ENCODE results near the gene LARGE1. TPM values are rescaled to one million over a fixed set of nuclear protein-coding genes. Genes with fewer than 3 reads are reported as not detected.

The LARGE1 gene
- total and polyA plus RNA-seq, 2 donors (not counting 1 experiment from before 2014, with no cell fraction given) = 14.1 to 19.2 TPM

DNA sequence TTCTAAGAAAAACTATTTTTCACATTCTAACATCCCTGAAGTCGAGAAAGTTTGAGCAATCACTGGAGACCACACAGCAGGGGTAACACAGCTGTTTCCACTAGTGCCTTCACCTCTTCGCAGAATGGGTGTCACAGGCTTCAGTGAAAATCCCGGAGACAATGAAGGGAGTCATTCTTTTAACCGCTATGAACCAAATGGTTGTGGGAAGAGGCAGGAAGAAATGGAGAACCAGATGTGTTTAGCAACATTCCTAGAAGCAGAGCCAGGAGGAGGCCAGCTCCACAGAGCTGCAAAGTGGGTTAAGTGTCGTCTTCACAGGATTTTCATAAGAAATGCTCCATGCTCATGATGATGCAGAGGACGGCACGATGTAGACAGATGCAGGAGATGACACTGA is 221.1 kb downstream of the LARGE1 start:
- no peak overlapping the region for H3K9ac ChIP-seq (ENCODE audit: insufficient read depth, low read length)
- H3K4me1 ChIP-seq (ENCODE audit: control insufficient read depth, extremely low read depth, insufficient read depth, low read length) = no peaks in the 10 kb centered on the region
- DNase-seq (ENCODE audit: low read depth in 2 of 2) = peak in 1 of 2 donors; percentile 8
- no peak overlapping the region for H2AFZ ChIP-seq (ENCODE audit: low read length)
- H3K36me3 ChIP-seq (ENCODE audit: control insufficient read depth, insufficient read depth, low read length) = no peaks in the 10 kb centered on the region
- H3K79me2 ChIP-seq (ENCODE audit: control insufficient read depth, insufficient read depth, low read length) = no peaks in the 10 kb centered on the region
- no peaks in the 10 kb centered on the region for H4K20me1 ChIP-seq (ENCODE audit: control insufficient read depth, extremely low read depth, insufficient read depth, low read length)
- H3K27me3 ChIP-seq (ENCODE audit: control insufficient read depth, insufficient read depth, low read length) = no peaks in the 10 kb centered on the region
- no peak overlapping the region for H3K27ac ChIP-seq (ENCODE audit: insufficient read depth, low read length)
- no peaks in the 10 kb centered on the region for H3K9me3 ChIP-seq (ENCODE audit: control insufficient read depth, insufficient read depth, low read depth, low read length)
- H3K4me3 ChIP-seq (replicated peaks in 1 of 4; ENCODE audit: control extremely low read depth in 1 of 4, insufficient read depth in 1 of 4, low read depth in 3 of 4, low read length in 4 of 4) = no peak overlapping the region
- H3K4me2 ChIP-seq (ENCODE audit: extremely low read depth, insufficient read depth, low read length) = no peak overlapping the region
- TF ChIP-seq EZH2 (IDR thresholded peaks at IDR 0.05; ENCODE audit: low read length, missing control alignments) = no peak
- TF ChIP-seq, protein P1, sequence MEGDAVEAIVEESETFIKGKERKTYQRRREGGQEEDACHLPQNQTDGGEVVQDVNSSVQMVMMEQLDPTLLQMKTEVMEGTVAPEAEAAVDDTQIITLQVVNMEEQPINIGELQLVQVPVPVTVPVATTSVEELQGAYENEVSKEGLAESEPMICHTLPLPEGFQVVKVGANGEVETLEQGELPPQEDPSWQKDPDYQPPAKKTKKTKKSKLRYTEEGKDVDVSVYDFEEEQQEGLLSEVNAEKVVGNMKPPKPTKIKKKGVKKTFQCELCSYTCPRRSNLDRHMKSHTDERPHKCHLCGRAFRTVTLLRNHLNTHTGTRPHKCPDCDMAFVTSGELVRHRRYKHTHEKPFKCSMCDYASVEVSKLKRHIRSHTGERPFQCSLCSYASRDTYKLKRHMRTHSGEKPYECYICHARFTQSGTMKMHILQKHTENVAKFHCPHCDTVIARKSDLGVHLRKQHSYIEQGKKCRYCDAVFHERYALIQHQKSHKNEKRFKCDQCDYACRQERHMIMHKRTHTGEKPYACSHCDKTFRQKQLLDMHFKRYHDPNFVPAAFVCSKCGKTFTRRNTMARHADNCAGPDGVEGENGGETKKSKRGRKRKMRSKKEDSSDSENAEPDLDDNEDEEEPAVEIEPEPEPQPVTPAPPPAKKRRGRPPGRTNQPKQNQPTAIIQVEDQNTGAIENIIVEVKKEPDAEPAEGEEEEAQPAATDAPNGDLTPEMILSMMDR (conservative IDR thresholded peaks at IDR 0.05 in 1 of 2, IDR thresholded peaks at IDR 0.05 in 1 of 2; ENCODE audit: low read depth in 1 of 2, low read length in 2 of 2) = no peak

DNA sequence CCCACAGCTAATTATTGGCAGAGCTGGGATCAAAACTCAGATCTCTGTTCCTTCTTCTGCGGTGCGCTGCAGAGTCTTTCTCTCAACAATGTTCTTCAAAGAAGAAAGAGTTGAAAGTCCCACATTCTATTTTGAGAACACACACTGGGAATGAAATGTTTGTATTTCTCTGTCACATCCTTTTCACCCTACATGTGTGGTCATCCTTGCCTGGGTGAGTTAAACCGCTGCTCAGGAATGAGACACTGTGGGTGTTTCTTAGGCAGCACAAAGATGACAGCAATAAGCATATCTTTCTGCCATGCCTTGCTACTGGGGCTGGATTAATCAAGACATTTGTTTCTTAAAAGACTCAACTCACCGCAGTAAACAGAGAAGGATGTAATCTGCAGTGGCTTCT is 222.6 kb downstream of the LARGE1 start:
- no peaks in the 10 kb centered on the region for H3K36me3 ChIP-seq (ENCODE audit: control insufficient read depth, insufficient read depth, low read length)
- no peak overlapping the region for H3K4me2 ChIP-seq (ENCODE audit: extremely low read depth, insufficient read depth, low read length)
- H2AFZ ChIP-seq (ENCODE audit: low read length) = no peak overlapping the region
- H3K9me3 ChIP-seq (ENCODE audit: control insufficient read depth, insufficient read depth, low read depth, low read length) = no peaks in the 10 kb centered on the region
- H3K4me3 ChIP-seq (replicated peaks in 1 of 4; ENCODE audit: control extremely low read depth in 1 of 4, insufficient read depth in 1 of 4, low read depth in 3 of 4, low read length in 4 of 4) = no peak overlapping the region
- no peak for TF ChIP-seq EZH2 (IDR thresholded peaks at IDR 0.05; ENCODE audit: low read length, missing control alignments)
- TF ChIP-seq, protein P1 (conservative IDR thresholded peaks at IDR 0.05 in 1 of 2, IDR thresholded peaks at IDR 0.05 in 1 of 2; ENCODE audit: low read depth in 1 of 2, low read length in 2 of 2) = no peak
- DNase-seq (ENCODE audit: low read depth in 2 of 2) = peak in 1 of 2 donors; percentile 54
- H3K79me2 ChIP-seq (ENCODE audit: control insufficient read depth, insufficient read depth, low read length) = no peaks in the 10 kb centered on the region
- H3K4me1 ChIP-seq (ENCODE audit: control insufficient read depth, extremely low read depth, insufficient read depth, low read length) = no peaks in the 10 kb centered on the region
- no peaks in the 10 kb centered on the region for H3K27me3 ChIP-seq (ENCODE audit: control insufficient read depth, insufficient read depth, low read length)
- no peak overlapping the region for H3K27ac ChIP-seq (ENCODE audit: insufficient read depth, low read length)
- H4K20me1 ChIP-seq (ENCODE audit: control insufficient read depth, extremely low read depth, insufficient read depth, low read length) = no peaks in the 10 kb centered on the region
- H3K9ac ChIP-seq (ENCODE audit: insufficient read depth, low read length) = no peak overlapping the region

DNA sequence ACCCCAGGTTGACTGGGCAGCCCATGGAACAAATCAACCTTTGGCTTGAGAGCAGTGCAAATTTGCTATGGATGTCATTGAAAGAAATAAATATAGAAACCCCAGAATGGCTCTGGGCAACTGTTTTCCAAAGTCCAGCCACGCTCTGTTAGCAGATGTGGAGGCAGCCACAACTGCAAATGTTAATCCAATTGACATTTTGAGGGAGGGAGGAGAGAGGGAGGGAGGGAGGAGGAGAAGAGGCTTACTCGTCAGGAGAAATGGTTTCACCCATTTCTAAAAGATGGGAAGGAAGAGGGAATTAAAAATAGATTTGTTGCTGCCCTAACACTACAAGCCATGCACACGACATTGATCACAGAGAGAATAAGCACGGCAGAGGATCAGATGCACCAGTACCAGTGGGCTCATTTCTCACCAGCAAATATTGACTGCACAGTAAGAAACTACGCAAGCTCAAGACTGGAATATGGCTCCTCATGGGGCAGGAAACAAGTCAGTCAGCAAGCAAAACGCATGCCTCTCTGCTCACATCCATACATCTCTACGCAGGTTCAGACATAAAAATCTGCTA is 229.1 kb downstream of the LARGE1 start:
- no peak for TF ChIP-seq EZH2 (IDR thresholded peaks at IDR 0.05; ENCODE audit: low read length, missing control alignments)
- TF ChIP-seq, protein P1 (conservative IDR thresholded peaks at IDR 0.05 in 1 of 2, IDR thresholded peaks at IDR 0.05 in 1 of 2; ENCODE audit: low read depth in 1 of 2, low read length in 2 of 2) = no peak
- no peak overlapping the region for H3K9ac ChIP-seq (ENCODE audit: insufficient read depth, low read length)
- no peaks in the 10 kb centered on the region for H3K9me3 ChIP-seq (ENCODE audit: control insufficient read depth, insufficient read depth, low read depth, low read length)

More for the DNA sequence above, 229.1 kb downstream of the LARGE1 start:
- Histone ChIP-seq H3K4me2 (ENCODE audit: extremely low read depth, insufficient read depth, low read length) (no peak overlapping the region), H3K79me2 (ENCODE audit: control insufficient read depth, insufficient read depth, low read length) (no peaks in the 10 kb centered on the region), H3K27me3 (ENCODE audit: control insufficient read depth, insufficient read depth, low read length) (no peaks in the 10 kb centered on the region), H2AFZ (ENCODE audit: low read length) (no peak overlapping the region), H3K27ac (ENCODE audit: insufficient read depth, low read length) (no peak overlapping the region), H3K36me3 (ENCODE audit: control insufficient read depth, insufficient read depth, low read length) (no peaks in the 10 kb centered on the region), H4K20me1 (ENCODE audit: control insufficient read depth, extremely low read depth, insufficient read depth, low read length) (no peaks in the 10 kb centered on the region), H3K4me1 (ENCODE audit: control insufficient read depth, extremely low read depth, insufficient read depth, low read length) (no peaks in the 10 kb centered on the region), H3K4me3 (replicated peaks in 1 of 4; ENCODE audit: control extremely low read depth in 1 of 4, insufficient read depth in 1 of 4, low read depth in 3 of 4, low read length in 4 of 4) (no peak overlapping the region)
- no peak for DNase-seq (ENCODE audit: low read depth in 2 of 2)

Measured in fibroblast of lung (primary cell).